Measurements from ENCODE around the gene PTPRN2. TPM values are rescaled to one million over a fixed set of nuclear protein-coding genes. Genes with fewer than 3 reads are reported as not detected.

PTPRN2 gene
- total RNA-seq, 1 donor, result 0.27 TPM

GRCh38 chr7:158019726-158020705 lies 567.6 kb downstream of the PTPRN2 start:
- DNase-seq (ENCODE audit: low read depth in 2 of 3, low spot score in 2 of 3), result no peak

- DNase-seq (ENCODE audit: low read depth in 2 of 3, low spot score in 2 of 3), result no peak
Measured at GRCh38 chr7:158018971-158019645, 568.5 kb downstream of the PTPRN2 start.

- DNase-seq (ENCODE audit: low read depth in 2 of 3, low spot score in 2 of 3), result no peak
Measured at GRCh38 chr7:158018098-158018762, 569.4 kb downstream of the PTPRN2 start.

GRCh38 chr7:158017111-158018097 lies 570.2 kb downstream of the PTPRN2 start:
- DNase-seq (ENCODE audit: low read depth in 2 of 3, low spot score in 2 of 3), result no peak

GRCh38 chr7:158016180-158017097 lies 571.2 kb downstream of the PTPRN2 start:
- no peak for DNase-seq (ENCODE audit: low read depth in 2 of 3, low spot score in 2 of 3)

- no peak for DNase-seq (ENCODE audit: low read depth in 2 of 3, low spot score in 2 of 3)
Measured at GRCh38 chr7:158015403-158016179, 572.0 kb downstream of the PTPRN2 start.

- DNase-seq (ENCODE audit: low read depth in 2 of 3, low spot score in 2 of 3), result no peak
Measured at GRCh38 chr7:158014976-158015375, 572.6 kb downstream of the PTPRN2 start.

GRCh38 chr7:158013085-158013668 lies 574.4 kb downstream of the PTPRN2 start:
- DNase-seq (ENCODE audit: low read depth in 2 of 3, low spot score in 2 of 3), result no peak

- no peak for DNase-seq (ENCODE audit: low read depth in 2 of 3, low spot score in 2 of 3)
Measured at GRCh38 chr7:158011941-158012340, 575.7 kb downstream of the PTPRN2 start.

- no peak for DNase-seq (ENCODE audit: low read depth in 2 of 3, low spot score in 2 of 3)
Measured at GRCh38 chr7:158010961-158011693, 576.5 kb downstream of the PTPRN2 start.

- no peak for DNase-seq (ENCODE audit: low read depth in 2 of 3, low spot score in 2 of 3)
Measured at GRCh38 chr7:158009886-158010285, 577.7 kb downstream of the PTPRN2 start.

- no peak for DNase-seq (ENCODE audit: low read depth in 2 of 3, low spot score in 2 of 3)
Measured at GRCh38 chr7:158008267-158008666, 579.4 kb downstream of the PTPRN2 start.

- no peak for DNase-seq (ENCODE audit: low read depth in 2 of 3, low spot score in 2 of 3)
Measured at GRCh38 chr7:158007697-158008257, 579.8 kb downstream of the PTPRN2 start.

- no peak for DNase-seq (ENCODE audit: low read depth in 2 of 3, low spot score in 2 of 3)
Measured at GRCh38 chr7:158006841-158007696, 580.6 kb downstream of the PTPRN2 start.

- no peak for DNase-seq (ENCODE audit: low read depth in 2 of 3, low spot score in 2 of 3)
Measured at GRCh38 chr7:158005531-158005930, 582.1 kb downstream of the PTPRN2 start.

- DNase-seq (ENCODE audit: low read depth in 2 of 3, low spot score in 2 of 3), result no peak
Measured at GRCh38 chr7:158004123-158004490, 583.5 kb downstream of the PTPRN2 start.
